ENCODE results near the gene TTF2.

The TTF2 gene

GRCh38 chr1:117138106-117138505, 78.0 kb downstream of the TTF2 start:
- no peak for TF ChIP-seq CTCF (IDR thresholded peaks at IDR 0.05; ENCODE audit: insufficient read depth, low read length, poor library complexity, severe bottlenecking)

GRCh38 chr1:117138561-117138960, 78.4 kb downstream of the TTF2 start:
- TF ChIP-seq CTCF (IDR thresholded peaks at IDR 0.05; ENCODE audit: insufficient read depth, low read length, poor library complexity, severe bottlenecking), result no peak
- Histone ChIP-seq H3K4me3 (replicated peaks; ENCODE audit: low read depth, low read length) (no peak overlapping the region), H3K27me3 (replicated peaks; ENCODE audit: control insufficient read depth, insufficient read depth, low read length) (no peaks in the 10 kb centered on the region; the same call in none of the 2 replicates), H3K36me3 (ENCODE audit: control insufficient read depth, insufficient read depth, low read length) (no peaks in the 10 kb centered on the region)
- no peak for DNase-seq (ENCODE audit: extremely low read depth, insufficient read length)

More at GRCh38 chr1:117138106-117138505, 78.0 kb downstream of the TTF2 start:
- no peak for DNase-seq (ENCODE audit: extremely low read depth, insufficient read length)
- Histone ChIP-seq H3K36me3 (ENCODE audit: control insufficient read depth, insufficient read depth, low read length) (no peaks in the 10 kb centered on the region), H3K27me3 (replicated peaks; ENCODE audit: control insufficient read depth, insufficient read depth, low read length) (no peaks in the 10 kb centered on the region; the same call in none of the 2 replicates), H3K4me3 (replicated peaks; ENCODE audit: low read depth, low read length) (no peak overlapping the region)

- Histone ChIP-seq H3K36me3 (ENCODE audit: control insufficient read depth, insufficient read depth, low read length) (no peaks in the 10 kb centered on the region), H3K27me3 (replicated peaks; ENCODE audit: control insufficient read depth, insufficient read depth, low read length) (no peaks in the 10 kb centered on the region; the same call in none of the 2 replicates), H3K4me3 (replicated peaks; ENCODE audit: low read depth, low read length) (no peak overlapping the region)
- TF ChIP-seq CTCF (IDR thresholded peaks at IDR 0.05; ENCODE audit: insufficient read depth, low read length, poor library complexity, severe bottlenecking), result no peak
- DNase-seq (ENCODE audit: extremely low read depth, insufficient read length), result no peak
Observed at GRCh38 chr1:117142200-117142599, 82.1 kb downstream of the TTF2 start.

- TF ChIP-seq CTCF (IDR thresholded peaks at IDR 0.05; ENCODE audit: insufficient read depth, low read length, poor library complexity, severe bottlenecking), result no peak
- H3K4me3 ChIP-seq (replicated peaks; ENCODE audit: low read depth, low read length), result no peak overlapping the region
- H3K27me3 ChIP-seq (replicated peaks; ENCODE audit: control insufficient read depth, insufficient read depth, low read length), result no peaks in the 10 kb centered on the region; the same call in none of the 2 replicates
- no peaks in the 10 kb centered on the region for H3K36me3 ChIP-seq (ENCODE audit: control insufficient read depth, insufficient read depth, low read length)
- no peak for DNase-seq (ENCODE audit: extremely low read depth, insufficient read length)
Observed at GRCh38 chr1:117143172-117143571, 83.0 kb downstream of the TTF2 start.

GRCh38 chr1:117143871-117144270, 83.7 kb downstream of the TTF2 start:
- no peak for DNase-seq (ENCODE audit: extremely low read depth, insufficient read length)
- Histone ChIP-seq H3K4me3 (replicated peaks; ENCODE audit: low read depth, low read length) (no peak overlapping the region), H3K27me3 (replicated peaks; ENCODE audit: control insufficient read depth, insufficient read depth, low read length) (no peaks in the 10 kb centered on the region; the same call in none of the 2 replicates), H3K36me3 (ENCODE audit: control insufficient read depth, insufficient read depth, low read length) (no peaks in the 10 kb centered on the region)
- TF ChIP-seq CTCF (IDR thresholded peaks at IDR 0.05; ENCODE audit: insufficient read depth, low read length, poor library complexity, severe bottlenecking), result no peak

GRCh38 chr1:117146072-117146471, 85.9 kb downstream of the TTF2 start:
- TF ChIP-seq CTCF (IDR thresholded peaks at IDR 0.05; ENCODE audit: insufficient read depth, low read length, poor library complexity, severe bottlenecking), result no peak
- no peak for DNase-seq (ENCODE audit: extremely low read depth, insufficient read length)
- H3K4me3 ChIP-seq (replicated peaks; ENCODE audit: low read depth, low read length), result no peak overlapping the region
- no peaks in the 10 kb centered on the region for H3K36me3 ChIP-seq (ENCODE audit: control insufficient read depth, insufficient read depth, low read length)
- H3K27me3 ChIP-seq (replicated peaks; ENCODE audit: control insufficient read depth, insufficient read depth, low read length), result no peaks in the 10 kb centered on the region; the same call in 1 of the 2 replicates

All from GM06990 (cell line).